RCC 7860 (cell line): ENCODE data around the gene HSPA6.
"Not testable (repeated sequence)": the region's sequence is repeated elsewhere in the genome, so short reads cannot be mapped to it uniquely, and the experiment has no call there.

Experiments
- DNase-seq: peaks from one replicate; pipeline ENCODE4 v3.0.0-alpha.2; 2015; ENCODE audit warnings: low spot score
- FAIRE-seq: peaks from 2 replicates; lab custom pipeline; 2012; peaks lifted over from hg19 to GRCh38; lab: Jason Lieb, UNC

The HSPA6 gene

GRCh38 chr1:161556990-161557389, 32.6 kb downstream of the HSPA6 start:
- FAIRE-seq, DNase-seq: not testable (repeated sequence)

GRCh38 chr1:161557506-161558450, 33.4 kb downstream of the HSPA6 start:
- DNase-seq, FAIRE-seq: not testable (repeated sequence)

- not testable (repeated sequence) for FAIRE-seq, DNase-seq
Observed at GRCh38 chr1:161560960-161561715, 36.8 kb downstream of the HSPA6 start.

- FAIRE-seq: not testable (repeated sequence)
Observed at GRCh38 chr1:161562441-161562840, 38.1 kb downstream of the HSPA6 start.

GRCh38 chr1:161563522-161563921, 39.2 kb downstream of the HSPA6 start:
- not testable (repeated sequence) for FAIRE-seq

More at GRCh38 chr1:161562441-161562840, 38.1 kb downstream of the HSPA6 start:
- DNase-seq: not testable (repeated sequence)

GRCh38 chr1:161566602-161566960, 42.2 kb downstream of the HSPA6 start:
- FAIRE-seq, DNase-seq: not testable (repeated sequence)

More at GRCh38 chr1:161563522-161563921, 39.2 kb downstream of the HSPA6 start:
- not testable (repeated sequence) for DNase-seq

- not testable (repeated sequence) for DNase-seq, FAIRE-seq
Observed at GRCh38 chr1:161571703-161572102, 47.4 kb downstream of the HSPA6 start.
